Right renal pelvis (tissue), 4 donors: ENCODE measurements around the gene TACC3. TPM values are rescaled to one million over a fixed set of nuclear protein-coding genes. Genes with fewer than 3 reads are reported as not detected.

Source experiments
- DNase-seq, 4 donors: peaks; one replicate each; pipeline ENCODE4 v3.0.0-alpha.2; 2013; ENCODE audit warnings: low read depth in 4 of 4, low spot score in 3 of 4, missing footprints in 1 of 4
- polyA plus RNA-seq, 4 donors: library from polyadenylated mRNA; unstranded; fragments of 120-200 nt; gene quantifications; one replicate each; pipeline ENCODE4 v1.2.1, GENCODE V29; 2013; ENCODE audit not compliant: insufficient read length in 4 of 4

The TACC3 gene
- polyA plus RNA-seq, 4 donors: 37.1 to 45.6 (median 41.3) TPM

DNA sequence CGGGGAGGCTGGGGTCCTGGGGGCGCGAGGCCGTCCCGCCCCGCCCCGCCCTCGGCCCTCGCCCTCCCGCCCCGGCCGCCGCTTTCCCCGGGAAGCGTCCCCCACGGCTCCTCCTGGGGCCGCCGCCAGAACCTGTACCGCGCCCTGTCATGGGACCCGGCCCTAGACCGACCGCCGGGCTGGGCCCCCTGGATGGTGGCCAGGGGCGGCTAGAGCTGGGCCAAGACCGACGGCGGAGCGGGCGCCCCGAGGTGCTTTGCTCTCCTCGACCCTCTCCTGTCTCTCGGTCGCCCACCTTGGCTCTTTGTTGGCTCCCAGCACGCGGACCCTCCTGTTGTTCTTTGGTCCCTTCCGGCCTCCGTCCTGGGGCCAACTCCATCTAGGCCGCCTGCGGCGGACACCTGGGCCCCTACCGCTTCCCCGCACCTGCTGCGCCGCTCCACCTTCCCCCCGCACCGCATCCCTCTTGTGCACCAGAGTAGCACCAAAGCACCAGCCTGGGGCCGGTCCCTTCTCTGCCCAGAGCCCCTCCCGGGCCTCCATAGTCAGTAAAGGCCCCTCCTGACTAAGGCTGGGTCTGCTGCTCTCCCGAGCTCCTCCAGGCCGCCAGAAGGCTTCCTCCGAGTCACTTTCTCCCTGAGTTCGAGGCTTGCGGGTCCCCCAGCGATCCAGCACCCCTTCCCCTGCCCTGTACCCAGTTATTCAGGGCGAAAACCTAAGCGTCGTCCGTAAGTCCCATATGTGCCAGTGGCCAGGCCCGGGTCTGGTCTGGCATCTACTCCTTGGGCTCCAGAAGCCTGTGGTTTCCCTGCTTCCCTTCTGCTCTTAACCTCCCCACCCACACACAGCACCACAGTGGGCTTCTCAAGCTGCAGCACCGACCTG lies 587 bp downstream of the TACC3 start:
- DNase-seq: no peak

DNA sequence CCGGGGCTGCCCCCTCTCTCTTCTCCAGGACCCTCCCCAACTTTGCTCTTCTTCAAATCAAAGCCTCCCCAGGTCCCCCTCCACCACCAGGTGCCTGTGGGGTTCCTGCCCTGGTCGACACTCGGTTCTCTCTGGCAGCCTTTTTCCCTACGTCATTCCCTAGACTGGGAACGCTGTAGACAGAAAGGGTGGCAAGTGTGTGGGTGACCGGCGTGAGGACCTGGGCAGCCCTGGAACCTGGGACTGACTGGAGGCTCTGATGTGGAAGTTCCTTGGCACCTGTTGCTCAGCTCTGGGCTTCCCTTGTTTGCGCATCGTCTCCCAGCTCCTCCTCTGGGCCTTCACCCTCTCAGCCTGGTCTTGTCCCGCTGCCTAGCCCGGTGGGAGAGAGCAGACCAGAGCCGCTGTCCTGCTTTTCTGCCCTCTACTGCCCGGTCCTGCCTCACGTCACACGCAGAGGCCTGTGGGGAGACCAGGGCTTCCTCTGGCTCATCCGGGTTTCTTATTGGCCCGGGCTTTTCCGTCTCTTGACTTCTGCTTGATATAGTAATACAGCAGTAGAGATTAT lies 1.3 kb downstream of the TACC3 start:
- no peak for DNase-seq

DNA sequence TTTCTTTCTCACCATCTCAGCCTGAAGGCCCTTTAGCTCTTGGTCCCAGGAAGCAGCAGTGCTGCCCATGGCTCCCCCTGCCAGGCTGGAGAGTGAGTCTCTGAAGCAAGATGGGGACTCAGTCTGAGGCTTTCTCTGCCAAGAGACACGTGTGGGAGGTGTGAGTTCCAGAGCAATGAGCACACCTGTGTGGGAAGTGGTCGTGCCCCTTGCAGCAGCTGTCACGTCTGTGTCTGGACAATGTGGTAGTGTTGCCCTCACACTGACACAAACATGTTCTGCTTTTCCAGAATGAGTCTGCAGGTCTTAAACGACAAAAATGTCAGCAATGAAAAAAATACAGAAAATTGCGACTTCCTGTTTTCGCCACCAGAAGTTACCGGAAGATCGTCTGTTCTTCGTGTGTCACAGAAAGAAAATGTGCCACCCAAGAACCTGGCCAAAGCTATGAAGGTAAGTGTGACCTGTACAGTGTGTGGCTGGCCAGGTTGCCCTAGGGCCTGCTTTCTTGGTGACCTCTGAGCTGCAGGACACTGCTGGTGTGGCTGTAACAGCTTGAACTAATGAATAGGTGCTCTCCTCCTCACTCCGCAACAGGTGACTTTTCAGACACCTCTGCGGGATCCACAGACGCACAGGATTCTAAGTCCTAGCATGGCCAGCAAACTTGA lies 1.9 kb downstream of the TACC3 start:
- no peak for DNase-seq

DNA sequence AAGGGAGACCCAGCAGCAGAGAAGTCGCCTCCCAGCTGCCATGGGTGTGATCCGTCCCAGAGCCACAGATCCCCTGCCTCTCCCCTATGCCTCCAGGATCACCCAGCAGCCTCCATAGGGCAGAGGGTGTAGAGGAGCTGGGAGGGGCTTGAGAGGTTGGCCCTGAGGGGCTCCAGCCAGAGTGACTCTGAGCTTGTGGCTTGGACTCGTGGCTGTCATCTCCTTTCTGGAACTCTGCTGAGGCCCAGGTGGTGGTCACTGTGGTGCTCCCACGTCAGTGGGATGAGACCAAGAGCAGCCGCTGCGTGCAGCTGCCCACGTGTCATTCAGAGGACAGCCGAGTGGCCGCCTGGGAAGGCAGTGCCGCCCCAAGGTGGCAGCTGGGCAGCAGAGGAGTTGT lies 4.2 kb downstream of the TACC3 start:
- DNase-seq: no peak

DNA sequence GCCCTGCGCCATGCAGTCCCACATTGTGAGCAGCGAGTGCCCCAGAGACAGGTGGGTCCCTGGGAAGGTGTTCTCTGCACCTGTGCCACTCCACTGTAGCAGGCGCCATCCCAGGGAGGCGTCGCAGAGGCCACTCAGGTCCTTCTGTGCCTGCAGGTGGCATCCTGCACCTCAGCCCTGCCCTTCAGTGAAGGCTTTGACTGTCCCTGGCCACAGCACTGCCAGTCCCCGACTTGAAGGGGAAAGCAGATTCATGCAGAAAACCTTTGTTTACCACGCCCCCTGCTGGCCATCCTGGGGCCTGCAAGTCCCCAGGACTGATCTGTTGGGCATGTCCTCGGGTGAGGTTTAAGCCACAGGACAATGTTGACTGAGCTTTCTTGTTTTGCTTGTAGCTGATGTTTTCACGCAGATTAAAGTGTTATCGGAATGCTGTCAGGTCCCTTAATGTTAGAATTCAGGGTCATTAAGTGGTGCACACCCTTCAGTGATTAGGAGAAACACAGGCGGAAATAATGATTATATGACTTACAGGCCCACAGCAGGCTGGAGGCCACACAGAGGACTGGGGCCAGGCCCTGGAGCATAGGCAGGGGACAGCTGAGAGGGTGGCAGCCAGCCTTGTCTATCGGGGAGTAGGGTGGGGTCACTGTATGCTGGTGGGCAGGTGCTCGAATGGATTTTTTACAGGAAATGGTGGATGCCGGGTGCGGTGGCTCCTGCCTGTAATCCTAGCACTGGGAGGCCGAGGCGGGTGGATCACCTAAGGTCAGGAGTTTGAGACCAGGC lies 5.0 kb downstream of the TACC3 start:
- DNase-seq: peak in 3 of 4 donors; percentile 72 to 82 (median 76)

DNA sequence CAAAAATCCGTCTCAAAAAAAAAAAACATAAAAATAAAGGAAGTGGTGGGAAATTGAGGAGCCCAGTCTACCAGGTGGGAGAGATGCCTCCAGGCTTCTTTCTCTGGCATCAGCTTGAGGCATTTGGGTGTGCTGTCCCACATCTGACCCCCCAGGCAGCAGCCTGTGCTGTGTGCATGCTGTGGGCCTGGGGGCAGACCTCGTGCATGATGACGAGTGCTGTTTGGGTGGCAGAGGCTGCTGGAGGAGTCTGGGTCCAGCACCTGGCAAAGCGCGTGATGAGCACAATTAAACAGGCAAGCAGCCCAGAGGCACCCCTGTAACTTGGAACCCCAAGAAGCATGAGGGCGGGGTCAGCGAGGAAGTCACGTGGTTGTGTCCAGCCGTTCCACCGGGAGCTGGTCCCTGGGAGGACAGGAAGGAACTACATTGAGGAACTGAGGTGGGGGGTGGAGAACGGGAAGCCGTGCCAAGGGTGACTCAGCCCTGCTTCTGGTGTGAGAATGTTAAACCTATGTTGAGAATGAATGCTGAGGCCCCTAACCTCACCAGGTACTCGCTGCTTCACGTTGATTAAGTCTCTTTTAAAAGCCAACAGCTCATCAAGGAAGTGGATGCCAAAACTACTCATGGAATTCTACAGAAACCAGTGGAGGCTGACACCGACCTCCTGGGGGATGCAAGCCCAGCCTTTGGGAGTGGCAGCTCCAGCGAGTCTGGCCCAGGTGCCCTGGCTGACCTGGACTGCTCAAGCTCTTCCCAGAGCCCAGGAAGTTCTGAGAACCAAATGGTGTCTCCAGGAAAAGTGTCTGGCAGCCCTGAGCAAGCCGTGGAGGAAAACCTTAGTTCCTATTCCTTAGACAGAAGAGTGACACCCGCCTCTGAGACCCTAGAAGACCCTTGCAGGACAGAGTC lies 6.1 kb downstream of the TACC3 start:
- DNase-seq: no peak

DNA sequence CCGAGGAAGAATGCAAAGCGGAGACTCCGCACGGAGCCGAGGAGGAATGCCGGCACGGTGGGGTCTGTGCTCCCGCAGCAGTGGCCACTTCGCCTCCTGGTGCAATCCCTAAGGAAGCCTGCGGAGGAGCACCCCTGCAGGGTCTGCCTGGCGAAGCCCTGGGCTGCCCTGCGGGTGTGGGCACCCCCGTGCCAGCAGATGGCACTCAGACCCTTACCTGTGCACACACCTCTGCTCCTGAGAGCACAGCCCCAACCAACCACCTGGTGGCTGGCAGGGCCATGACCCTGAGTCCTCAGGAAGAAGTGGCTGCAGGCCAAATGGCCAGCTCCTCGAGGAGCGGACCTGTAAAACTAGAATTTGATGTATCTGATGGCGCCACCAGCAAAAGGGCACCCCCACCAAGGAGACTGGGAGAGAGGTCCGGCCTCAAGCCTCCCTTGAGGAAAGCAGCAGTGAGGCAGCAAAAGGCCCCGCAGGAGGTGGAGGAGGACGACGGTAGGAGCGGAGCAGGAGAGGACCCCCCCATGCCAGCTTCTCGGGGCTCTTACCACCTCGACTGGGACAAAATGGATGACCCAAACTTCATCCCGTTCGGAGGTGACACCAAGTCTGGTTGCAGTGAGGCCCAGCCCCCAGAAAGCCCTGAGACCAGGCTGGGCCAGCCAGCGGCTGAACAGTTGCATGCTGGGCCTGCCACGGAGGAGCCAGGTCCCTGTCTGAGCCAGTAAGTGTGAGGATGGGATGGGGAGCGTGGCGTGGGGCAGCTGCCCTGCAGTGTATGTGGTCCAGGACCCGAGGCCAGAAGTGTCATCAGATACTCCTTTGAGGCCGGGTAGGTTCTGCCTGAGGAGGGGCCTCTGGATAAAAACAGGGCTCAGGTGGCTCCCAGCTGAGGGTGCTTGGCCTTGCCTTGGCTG lies 7.0 kb downstream of the TACC3 start:
- DNase-seq: no peak

DNA sequence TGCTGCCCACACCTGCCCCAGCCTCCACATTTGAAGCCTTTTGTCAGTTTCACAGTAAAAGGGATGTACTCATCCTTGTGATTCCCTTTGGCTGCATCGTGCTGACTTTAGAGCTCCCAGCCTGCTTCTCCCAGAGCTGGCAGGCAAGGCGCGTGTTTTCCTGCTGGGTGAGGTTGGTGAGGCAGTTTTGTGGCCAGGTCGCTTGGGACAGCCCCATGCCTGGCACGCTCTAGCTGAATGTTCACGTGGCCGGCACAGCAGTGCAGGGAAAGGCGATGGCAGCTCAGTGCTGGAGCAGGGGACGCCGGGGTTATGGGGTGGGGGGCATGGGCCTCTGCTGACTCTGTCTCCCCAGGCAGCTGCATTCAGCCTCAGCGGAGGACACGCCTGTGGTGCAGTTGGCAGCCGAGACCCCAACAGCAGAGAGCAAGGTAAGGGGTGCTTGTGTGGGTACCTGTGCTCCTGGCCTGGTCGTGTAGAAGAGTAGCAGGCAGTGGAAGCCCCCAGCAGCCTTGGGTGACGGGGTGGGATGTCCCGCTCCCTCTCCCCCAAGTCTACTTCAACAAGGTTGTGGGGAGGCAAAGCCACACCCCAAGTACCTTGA lies 9.3 kb downstream of the TACC3 start:
- no peak for DNase-seq

DNA sequence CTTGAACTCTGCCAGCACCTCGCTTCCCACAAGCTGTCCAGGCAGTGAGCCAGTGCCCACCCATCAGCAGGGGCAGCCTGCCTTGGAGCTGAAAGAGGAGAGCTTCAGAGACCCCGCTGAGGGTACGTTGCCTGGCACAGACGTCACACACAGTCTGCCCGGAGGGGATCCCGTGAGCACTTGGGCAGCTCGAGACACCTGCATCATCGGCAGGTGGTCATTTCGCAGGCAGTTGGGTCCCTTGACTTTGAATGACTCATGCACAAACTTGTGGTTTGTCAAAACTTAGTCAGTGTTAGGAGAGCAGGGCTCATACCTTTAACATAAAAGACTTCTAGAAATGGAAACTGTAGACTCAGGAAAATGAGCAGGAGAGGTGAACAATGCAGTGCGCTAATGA lies 9.9 kb downstream of the TACC3 start:
- no peak for DNase-seq

DNA sequence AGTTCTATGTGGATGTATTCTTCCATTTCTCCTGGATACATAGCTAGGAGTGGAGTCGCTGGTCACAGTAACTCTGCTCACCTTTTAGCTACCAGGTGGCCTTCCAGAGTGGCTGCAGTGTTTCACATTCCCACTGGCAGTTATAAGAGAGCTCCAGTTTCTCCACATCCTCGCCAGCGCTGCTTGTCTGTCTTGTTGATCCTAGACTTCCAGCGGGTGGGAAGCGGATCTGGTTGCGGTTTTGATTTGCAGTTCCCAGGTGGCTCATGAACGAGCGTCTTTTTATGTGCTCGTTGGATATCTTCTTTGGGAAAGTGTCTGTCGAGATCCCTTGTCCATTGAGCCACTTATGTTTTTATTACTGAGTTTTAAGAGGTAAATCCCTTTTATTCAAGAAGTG lies 11.6 kb downstream of the TACC3 start:
- DNase-seq: no peak

DNA sequence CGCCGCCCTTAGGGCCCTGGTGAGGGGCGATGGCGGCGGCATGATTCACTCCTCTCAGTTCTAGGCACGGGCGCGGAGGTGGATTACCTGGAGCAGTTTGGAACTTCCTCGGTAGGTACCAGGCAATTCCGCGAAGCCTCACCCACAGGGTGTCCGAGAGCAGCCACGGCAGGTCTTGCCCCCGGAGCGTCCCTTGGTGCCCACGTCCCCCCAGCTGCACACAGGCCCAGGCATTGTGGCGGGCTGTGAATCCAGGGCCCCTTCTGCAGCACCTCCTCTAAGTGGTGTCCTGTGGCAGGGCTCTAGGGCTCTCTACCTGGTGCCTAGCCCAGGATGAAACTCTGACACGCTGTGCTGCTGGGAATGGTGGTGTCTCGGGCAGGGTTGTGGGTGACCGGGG lies 13.9 kb downstream of the TACC3 start:
- no peak for DNase-seq

DNA sequence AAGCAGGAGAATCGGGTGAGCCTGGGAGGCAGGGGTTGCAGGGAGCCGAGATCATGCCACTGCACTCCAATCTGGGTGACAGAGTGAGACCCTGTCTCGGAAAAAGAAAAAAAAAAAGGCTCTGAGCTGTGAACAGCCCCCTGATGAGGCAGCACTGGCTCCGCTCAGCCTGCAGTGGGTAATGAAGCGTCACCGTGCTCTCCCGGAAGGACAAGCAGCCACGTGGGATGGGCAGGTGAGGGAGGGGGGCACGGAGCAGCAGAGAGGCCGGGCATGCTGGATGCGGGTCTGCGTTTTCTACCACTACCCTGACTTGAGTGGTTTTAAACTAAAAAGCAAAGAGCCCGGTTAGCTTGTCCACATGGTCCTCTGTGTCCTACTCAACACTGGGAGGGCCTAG lies 15.5 kb downstream of the TACC3 start:
- no peak for DNase-seq

DNA sequence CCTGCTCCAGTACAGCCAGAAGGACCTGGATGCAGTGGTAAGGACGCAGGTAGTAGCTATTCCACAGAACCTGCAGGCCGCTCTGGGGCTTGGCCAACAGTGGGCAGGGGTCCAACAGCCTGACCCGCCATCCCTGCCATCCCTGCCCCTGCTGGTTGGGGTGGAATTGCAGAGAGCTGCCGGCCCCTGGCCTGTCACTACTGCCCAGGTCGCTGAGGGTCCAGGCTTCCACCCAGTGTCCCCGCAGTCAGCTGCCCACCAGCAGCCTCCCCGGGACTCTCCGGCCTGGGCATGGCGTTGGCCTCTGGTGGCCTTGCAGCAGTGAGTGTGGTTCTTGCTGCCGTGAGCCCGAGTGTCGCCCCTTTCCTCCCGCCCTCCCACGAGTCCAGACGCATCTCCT lies 16.3 kb downstream of the TACC3 start:
- no peak for DNase-seq

DNA sequence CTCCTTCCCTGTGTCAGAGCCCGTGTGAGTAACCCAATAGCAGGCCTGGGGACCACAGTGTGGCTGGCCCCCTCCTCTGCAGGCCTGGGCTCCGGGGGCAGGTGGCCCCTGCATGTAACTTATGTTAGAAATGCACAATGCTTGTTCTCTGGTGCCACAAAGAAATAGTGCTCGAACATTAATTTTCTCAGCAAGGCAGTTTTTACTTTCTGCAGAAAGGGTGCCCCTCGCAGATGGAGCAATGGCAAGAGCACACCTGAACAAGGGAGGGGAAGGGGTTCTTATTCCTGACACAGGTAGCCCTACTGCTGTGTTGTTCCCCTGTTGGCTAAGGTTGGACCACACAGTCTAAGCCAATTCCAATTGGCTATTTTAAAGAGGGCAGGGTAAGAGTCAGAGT lies 17.1 kb downstream of the TACC3 start:
- no peak for DNase-seq

DNA sequence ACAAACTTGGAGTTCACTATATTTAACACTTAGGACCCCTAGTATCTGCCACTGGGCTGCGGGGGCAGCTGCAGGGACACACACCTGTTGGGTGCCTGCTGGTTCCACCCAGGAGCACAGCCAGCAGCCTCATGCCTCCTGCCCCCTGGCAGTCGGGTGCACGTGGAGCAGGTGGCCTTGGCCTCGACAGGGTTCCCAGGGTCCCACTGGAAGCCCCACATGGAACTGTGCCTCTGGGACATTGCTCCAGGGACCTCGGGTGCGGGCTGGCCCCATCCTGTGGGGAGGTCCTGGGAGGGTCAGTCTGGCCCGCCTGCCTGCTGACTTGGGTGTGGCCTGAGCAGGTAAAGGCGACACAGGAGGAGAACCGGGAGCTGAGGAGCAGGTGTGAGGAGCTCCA lies 18.0 kb downstream of the TACC3 start:
- DNase-seq: no peak

DNA sequence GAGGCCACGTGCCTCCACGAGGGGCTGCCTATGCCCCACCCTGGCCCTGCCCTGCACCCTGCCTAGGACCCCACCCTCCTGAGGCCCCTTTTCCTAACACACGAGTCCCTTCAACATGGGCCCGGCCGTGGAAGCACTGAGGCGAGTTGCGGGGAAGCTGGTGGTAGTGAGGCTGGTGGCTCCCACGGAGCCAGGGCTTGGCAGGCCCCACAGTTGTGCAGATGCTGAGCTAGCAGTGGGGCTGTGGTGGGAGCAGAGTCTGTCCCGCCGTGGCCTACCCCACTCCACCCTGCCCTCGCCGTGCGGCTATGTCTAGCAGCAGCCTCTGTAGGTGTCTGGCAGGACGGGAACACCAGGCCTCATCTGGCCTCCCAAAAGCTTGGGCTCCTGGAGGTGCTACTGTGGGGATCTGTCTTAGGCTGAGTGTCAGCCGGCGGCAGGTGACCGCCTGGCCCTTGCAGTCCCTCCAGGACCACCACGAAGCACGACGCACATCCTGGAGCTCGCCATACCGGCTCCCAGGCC lies 18.8 kb downstream of the TACC3 start:
- no peak for DNase-seq

DNA sequence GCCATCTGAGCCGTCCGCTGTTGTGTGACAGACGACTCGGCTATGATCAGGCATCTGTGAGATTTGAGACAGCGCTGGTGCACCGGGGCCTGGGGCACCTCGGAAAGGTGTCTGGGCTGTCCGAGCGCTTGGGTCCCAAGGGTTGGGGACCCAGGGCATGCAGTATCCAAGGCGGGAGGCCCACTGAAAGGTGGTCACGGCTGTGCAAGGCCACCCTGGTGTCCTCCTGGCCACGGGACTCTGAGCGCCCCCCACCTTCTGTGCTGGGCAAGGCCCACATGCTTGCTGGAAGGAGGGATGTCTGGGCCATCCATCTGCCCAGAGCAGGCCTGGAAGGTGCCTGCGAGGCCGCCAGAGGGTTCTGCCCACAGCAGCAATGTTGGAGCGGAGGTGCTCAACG lies 19.9 kb downstream of the TACC3 start:
- DNase-seq: no peak

DNA sequence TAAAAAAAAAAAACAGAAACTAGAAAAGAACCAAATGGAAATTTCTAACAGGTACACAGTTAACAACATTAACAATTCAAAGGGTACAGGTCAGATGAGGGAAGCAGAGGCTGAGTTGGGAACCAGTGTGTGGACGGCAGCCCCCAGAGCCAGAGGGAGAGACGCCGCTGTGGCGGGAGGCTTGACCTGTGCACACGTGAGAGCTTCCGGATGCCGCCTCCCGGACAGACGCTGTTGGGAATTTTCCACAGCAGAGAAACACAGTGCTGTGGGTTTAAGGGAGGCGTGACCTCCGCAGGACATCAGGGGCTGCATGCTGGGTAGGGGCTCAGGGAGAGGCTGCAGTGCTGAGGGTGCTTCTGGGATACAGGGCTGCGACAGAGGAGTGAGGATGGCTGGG lies 22.2 kb downstream of the TACC3 start:
- DNase-seq: no peak
